Caco-2 (cell line): ENCODE measurements around the gene TLR9. TPM values are rescaled to one million over a fixed set of nuclear protein-coding genes. Genes with fewer than 3 reads are reported as not detected.

Experiments used
- BruUV-seq: library from RNA; stranded (reverse); fragments of 400-500 nt; replicated peaks from 2 replicates; lab custom pipeline; 2021; lab: Mats Ljungman, UMichigan
- CTCF ChIA-PET: fragments of 300-600 bp; sonication (Branson Sonifier 250); formaldehyde crosslinking; loops from one replicate; lab custom pipeline; 2022; ENCODE audit warnings: antibody characterized with exemption; lab: Charles Lee
- POLR2A ChIA-PET: fragments of 300-600 bp; sonication (Branson Sonifier 250); formaldehyde crosslinking; loops from one replicate; lab custom pipeline; 2022; ENCODE audit warnings: antibody characterized with exemption; lab: Charles Lee
- DNase-seq, 2 experiments: peaks; one replicate each; pipeline versions ENCODE4 v3.0.0 to v3.0.0-alpha.2; 2020 to 2022
- H3K27me3 ChIP-seq: replicated peaks from 2 replicates; pipeline ENCODE4 v1.6.0; 2011; ENCODE audit warnings: low read length; ENCODE audit not compliant: control insufficient read depth, insufficient read depth
- H3K36me3 ChIP-seq: 2 replicates; pipeline ENCODE4 v1.5.1; 2011; ENCODE audit warnings: low read length; ENCODE audit not compliant: control insufficient read depth, insufficient read depth
- H3K4me1 ChIP-seq: fragments of 250-450 bp; sonication (Bioruptor Pico); 2 replicates; pipeline ENCODE4 v1.5.1; 2020; ENCODE audit warnings: mild to moderate bottlenecking
- H3K4me3 ChIP-seq: 2 replicates; pipeline ENCODE4 v1.5.1; 2011; ENCODE audit warnings: low read depth, mild to moderate bottlenecking, control low read depth, low read length
- H3K9me3 ChIP-seq: fragments of 250-450 bp; sonication (Bioruptor Pico); 2 replicates; pipeline ENCODE4 v1.5.1; 2020; ENCODE audit warnings: mild to moderate bottlenecking, moderate library complexity
- H3K27ac Mint-ChIP-seq: one replicate; pipeline ENCODE4 v1.8.0; 2022; ENCODE audit warnings: mixed read lengths; ENCODE audit not compliant: unreplicated experiment
- H3K27me3 Mint-ChIP-seq: one replicate; pipeline ENCODE4 v1.8.0; 2022; ENCODE audit warnings: mixed read lengths; ENCODE audit not compliant: insufficient read depth, unreplicated experiment
- H3K36me3 Mint-ChIP-seq: one replicate; pipeline ENCODE4 v1.8.0; 2022; ENCODE audit warnings: mild to moderate bottlenecking, mixed read lengths; ENCODE audit not compliant: insufficient read depth, unreplicated experiment
- H3K4me1 Mint-ChIP-seq: one replicate; pipeline ENCODE4 v1.8.0; 2022; ENCODE audit warnings: low read depth, mixed read lengths; ENCODE audit not compliant: unreplicated experiment
- H3K4me3 Mint-ChIP-seq: one replicate; pipeline ENCODE4 v1.8.0; 2022; ENCODE audit warnings: mild to moderate bottlenecking, moderate library complexity, mixed read lengths; ENCODE audit not compliant: unreplicated experiment
- H3K9me3 Mint-ChIP-seq: one replicate; pipeline ENCODE4 v1.8.0; 2022; ENCODE audit warnings: mixed read lengths; ENCODE audit not compliant: unreplicated experiment
- CTCF ChIP-seq, 2 experiments: fragments of 200-600 bp in 1 of 2; IDR thresholded peaks; 1 replicate in 1 of 2; 2 replicates in 1 of 2; pipeline versions ENCODE4 v1.5.1 to v1.8.0; 2011 to 2022; ENCODE audit warnings: antibody characterized with exemption in 1 of 2, control low read depth in 1 of 2, inconsistent platforms in 1 of 2, low read depth in 1 of 2, low read length in 1 of 2, mild to moderate bottlenecking in 1 of 2, moderate library complexity in 1 of 2; ENCODE audit not compliant: insufficient read depth in 1 of 2, severe bottlenecking in 1 of 2, unreplicated experiment in 1 of 2
- intact Hi-C: fragments of 100-400 bp; cut with micrococcal nuclease; formaldehyde crosslinking; loops from one replicate; pipeline ENCODE4 v1.10.0; 2022; ENCODE audit not compliant: unreplicated experiment
- total RNA-seq: library from RNA; stranded (reverse); gene quantifications from 2 replicates; pipeline ENCODE4 v1.2.3, GENCODE V29; 2022

Gene TLR9
- total RNA-seq, 1 experiment from 2014 or later, result not detected

GRCh38 chr3:52256159-52256558, 30.7 kb upstream of the TLR9 start:
- intact Hi-C loops, result no loop called here
- H3K27ac Mint-ChIP-seq, result no peak overlapping the region
- peaks cover 16% of the 10 kb centered on the region for H3K4me1 Mint-ChIP-seq
- no peak for DNase-seq
- Histone ChIP-seq H3K4me3 (no peak overlapping the region), H3K27me3 (no peaks in the 10 kb centered on the region), H3K4me1 (peaks cover 10% of the 10 kb centered on the region; the same call in 1 of the 2 replicates), H3K36me3 (peaks cover 12% of the 10 kb centered on the region), H3K9me3 (no peaks in the 10 kb centered on the region)
- H3K4me3 Mint-ChIP-seq, result no peak overlapping the region
- ChIA-PET CTCF (no interaction called here), POLR2A (no interaction called here)
- no peak for TF ChIP-seq CTCF (IDR thresholded peaks at IDR 0.05; ENCODE audit: insufficient read depth in 1 of 2, low read depth in 1 of 2, low read length in 1 of 2, severe bottlenecking in 1 of 2, unreplicated experiment in 1 of 2)
- no peaks in the 10 kb centered on the region for H3K27me3 Mint-ChIP-seq
- BruUV-seq, result no TSS peak
- no peaks in the 10 kb centered on the region for H3K9me3 Mint-ChIP-seq
- H3K36me3 Mint-ChIP-seq, result peaks cover 97% of the 10 kb centered on the region

GRCh38 chr3:52254608-52255007, 29.2 kb upstream of the TLR9 start:
- H3K9me3 Mint-ChIP-seq, result no peaks in the 10 kb centered on the region
- H3K9me3 ChIP-seq, result no peaks in the 10 kb centered on the region
- H3K27me3 ChIP-seq, result no peaks in the 10 kb centered on the region
- POLR2A ChIA-PET, result no interaction called here
- H3K27me3 Mint-ChIP-seq, result no peaks in the 10 kb centered on the region
- no peak for DNase-seq
- H3K4me1 Mint-ChIP-seq, result peaks cover 16% of the 10 kb centered on the region
- H3K4me1 ChIP-seq, result peaks cover 10% of the 10 kb centered on the region; the same call in 1 of the 2 replicates
- H3K27ac Mint-ChIP-seq, result no peak overlapping the region
- BruUV-seq, result no TSS peak
- H3K36me3 Mint-ChIP-seq, result peaks cover 95% of the 10 kb centered on the region
- no peak overlapping the region for H3K4me3 ChIP-seq
- CTCF ChIA-PET, result no interaction called here
- no peak for TF ChIP-seq CTCF (IDR thresholded peaks at IDR 0.05; ENCODE audit: insufficient read depth in 1 of 2, low read depth in 1 of 2, low read length in 1 of 2, severe bottlenecking in 1 of 2, unreplicated experiment in 1 of 2)
- intact Hi-C loops, result no loop called here
- H3K36me3 ChIP-seq, result peaks cover 12% of the 10 kb centered on the region
- no peak overlapping the region for H3K4me3 Mint-ChIP-seq

- Histone ChIP-seq H3K4me1 (peaks cover 5% of the 10 kb centered on the region; the same call in 1 of the 2 replicates), H3K4me3 (no peak overlapping the region), H3K36me3 (peaks cover 11% of the 10 kb centered on the region), H3K9me3 (no peaks in the 10 kb centered on the region), H3K27me3 (no peaks in the 10 kb centered on the region)
- intact Hi-C loops, result no loop called here
- BruUV-seq, result no TSS peak
- CTCF ChIA-PET, result interaction anchor here (0.7 kb wide), 1 partner anchor 29 kb away, joined by 6 read pairs; no protein-coding TSS in a partner anchor
- Mint-ChIP-seq H3K9me3 (no peaks in the 10 kb centered on the region), H3K4me3 (no peak overlapping the region), H3K27me3 (no peaks in the 10 kb centered on the region), H3K4me1 (peaks cover 12% of the 10 kb centered on the region), H3K27ac (peak overlapping the region; percentile 15), H3K36me3 (peaks cover 95% of the 10 kb centered on the region)
- POLR2A ChIA-PET, result interaction anchor here (0.8 kb wide), 1 partner anchor 25 kb away, joined by 3 read pairs; the partner anchor contains the start of gene WDR82
- no peak for TF ChIP-seq CTCF (IDR thresholded peaks at IDR 0.05; ENCODE audit: insufficient read depth in 1 of 2, low read depth in 1 of 2, low read length in 1 of 2, severe bottlenecking in 1 of 2, unreplicated experiment in 1 of 2)
- no peak for DNase-seq
These were observed 28.2 kb upstream of the TLR9 start for GRCh38 chr3:52253314-52254304.
